Right lobe of liver (tissue), 6 donors: ENCODE measurements around the gene ARMH3. TPM values are rescaled to one million over a fixed set of nuclear protein-coding genes. Genes with fewer than 3 reads are reported as not detected.
A peak's percentile ranks its signal among the peaks of the same experiment; 100 is the strongest.

Experiments used
- ATAC-seq, 4 donors: fragments of 200-7000 bp; cut with Tn5 transposase; one replicate each; pipeline ENCODE4 v1.9.1; 2020; ENCODE audit warnings: mild to moderate bottlenecking in 4 of 4, moderate library complexity in 4 of 4
- DNase-seq, 3 donors: peaks; one replicate each; pipeline ENCODE4 v3.0.0-alpha.2; 2020
- H3K27ac ChIP-seq, 3 donors: fragments of 200-600 bp; one replicate each; pipeline ENCODE4 v1.8.0; 2022
- H3K27me3 ChIP-seq, 2 donors: fragments of 200-600 bp; one replicate each; pipeline ENCODE4 v1.8.0; 2022
- H3K36me3 ChIP-seq, 4 donors: fragments of 200-600 bp; sonication (generic) in 1 of 4; one replicate each; pipeline versions ENCODE4 v1.5.1 to v1.8.0; 2017 to 2022; ENCODE audit warnings: control low read depth in 1 of 4
- H3K4me1 ChIP-seq, 4 donors: fragments of 200-600 bp; sonication (generic) in 1 of 4; one replicate each; pipeline versions ENCODE4 v1.5.1 to v1.8.0; 2017 to 2022; ENCODE audit warnings: control low read depth in 1 of 4
- H3K4me3 ChIP-seq, 3 donors: fragments of 200-600 bp; one replicate each; pipeline ENCODE4 v1.8.0; 2022
- H3K9me3 ChIP-seq, 4 donors: fragments of 200-600 bp; sonication (generic) in 1 of 4; one replicate each; pipeline versions ENCODE4 v1.5.1 to v1.8.0; 2017 to 2022; ENCODE audit warnings: control low read depth in 1 of 4
- POLR2A ChIP-seq: fragments of 450-650 bp; IDR thresholded peaks from one replicate; pipeline ENCODE4 v1.6.1; 2017; ENCODE audit warnings: antibody characterized with exemption, mild to moderate bottlenecking
- WGBS: methylation state at CpG from one replicate; pipeline ENCODE4 v1.1.6; 2018; ENCODE audit warnings: low coverage, low lambda C conversion rate; ENCODE audit not compliant: insufficient coverage; ENCODE audit errors: missing lambda C conversion rate; 5-methylcytosine and 5-hydroxymethylcytosine counted together
- intact Hi-C, 2 donors: fragments of 100-400 bp; cut with DNase I; formaldehyde crosslinking; loops; one replicate each; pipeline versions ENCODE4 v1.11.2 to v1.14.1; 2022
- long read RNA-seq: library from polyadenylated mRNA; unstranded; transcript quantifications from one replicate; pipeline ENCODE4 v2.0.0, GENCODE V29; 2019
- total RNA-seq, 6 experiments: library from RNA; depleted of rRNA in 2 of 6; stranded (reverse); fragments of >200 nt in 2 of 6; fragmentation: NEBNext Ultra II Directional in 3 of 6; extraction: Animal tissue kit (Norgen Biotek cat#: 25700) in 3 of 6; gene quantifications; one replicate each; pipeline versions ENCODE4 v1.1.0 to v1.2.4, GENCODE V29; 2016 to 2023
- TF ChIP-seq, protein P1 (sequence below), 4 donors: fragments of 200-600 bp in 3 of 4; fragments of 450-650 bp in 1 of 4; IDR thresholded peaks; one replicate each; pipeline versions ENCODE4 v1.5.1 to v1.8.0; 2016 to 2022; ENCODE audit warnings: antibody characterized with exemption in 4 of 4, mild to moderate bottlenecking in 2 of 4
- donor health status: DM: no; HTN: yes; CAD: no.
- donor health status: DM: no; HTN: no; CAD: no.
- donor health status: DM: no; HTN: no; CAD: no.
- donor health status: DM: no; HTN: yes; CAD: no.
- donor health status: DM: no; HTN: yes; CAD: no.

ARMH3 gene, protein sequence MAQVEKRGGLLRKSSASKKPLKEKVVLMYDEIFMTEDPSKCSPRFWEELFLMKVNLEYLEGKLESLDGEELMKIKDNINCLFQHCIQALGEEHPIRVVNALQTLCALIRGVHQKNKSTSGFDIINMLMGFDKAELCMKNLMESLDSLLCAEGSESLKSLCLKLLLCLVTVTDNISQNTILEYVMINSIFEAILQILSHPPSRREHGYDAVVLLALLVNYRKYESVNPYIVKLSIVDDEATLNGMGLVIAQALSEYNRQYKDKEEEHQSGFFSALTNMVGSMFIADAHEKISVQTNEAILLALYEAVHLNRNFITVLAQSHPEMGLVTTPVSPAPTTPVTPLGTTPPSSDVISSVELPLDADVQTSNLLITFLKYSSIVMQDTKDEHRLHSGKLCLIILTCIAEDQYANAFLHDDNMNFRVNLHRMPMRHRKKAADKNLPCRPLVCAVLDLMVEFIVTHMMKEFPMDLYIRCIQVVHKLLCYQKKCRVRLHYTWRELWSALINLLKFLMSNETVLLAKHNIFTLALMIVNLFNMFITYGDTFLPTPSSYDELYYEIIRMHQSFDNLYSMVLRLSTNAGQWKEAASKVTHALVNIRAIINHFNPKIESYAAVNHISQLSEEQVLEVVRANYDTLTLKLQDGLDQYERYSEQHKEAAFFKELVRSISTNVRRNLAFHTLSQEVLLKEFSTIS
- 10 to 100 TPM in 4 of 6 experiments, 1 to 10 TPM in 2; 8.5 to 13.4 (median 11.6) TPM for total RNA-seq
- long read RNA-seq = 0 reads

DNA sequence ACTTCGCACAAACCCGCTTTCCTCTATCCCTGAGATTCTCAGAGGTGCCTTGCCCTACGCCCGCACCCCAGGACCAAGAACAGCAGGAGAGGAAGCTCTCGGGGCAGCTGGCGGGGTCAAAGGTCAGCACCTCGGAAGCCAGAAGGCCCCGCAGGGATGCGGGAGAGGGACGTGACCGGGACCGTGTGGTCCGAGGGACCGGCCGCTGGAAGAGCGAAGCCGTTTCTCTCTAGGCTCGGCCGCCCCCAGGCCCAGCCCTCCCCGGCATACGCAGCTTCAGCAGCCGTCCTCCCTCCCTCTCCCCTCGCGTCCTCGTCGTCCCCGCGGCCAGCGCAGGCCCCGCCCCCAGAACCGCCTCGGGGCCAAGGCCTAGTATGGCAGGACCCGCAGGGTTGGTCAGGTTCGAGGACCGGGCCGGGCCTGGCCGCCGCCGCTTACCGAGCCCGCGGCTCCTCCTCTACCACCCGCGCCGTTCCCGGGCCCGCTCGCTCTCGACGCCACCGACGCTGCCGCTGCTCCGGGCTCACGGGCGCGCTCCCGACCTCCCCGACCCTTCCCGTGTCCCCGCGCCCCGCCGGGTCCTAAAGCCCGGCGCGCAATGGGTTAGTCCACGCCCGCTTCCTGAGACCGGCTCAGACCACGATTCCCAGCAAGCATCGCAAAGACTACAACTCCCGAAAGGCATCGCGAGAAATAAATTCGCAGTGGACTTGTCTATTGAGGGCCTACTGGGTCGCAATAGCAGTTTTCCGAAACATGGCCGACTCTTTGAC, at the start of gene ARMH3:
ARMH3 (minus strand) TSS at position 527 of the 773 bp plus-strand sequence. CDS start 16,059 bp downstream, outside the sequence.
- H3K36me3 ChIP-seq = no peaks in the 10 kb centered on the region
- WGBS = under 1% methylated on average over 19 of the region's 79 CpGs
- no peaks in the 10 kb centered on the region for H3K9me3 ChIP-seq
- intact Hi-C loops = no loop called here
- H3K27ac ChIP-seq = peak within 1 kb of the TSS; percentile 83 to 96 (median 93)
- TF ChIP-seq POLR2A = peak; percentile 73
- TF ChIP-seq, protein P1, sequence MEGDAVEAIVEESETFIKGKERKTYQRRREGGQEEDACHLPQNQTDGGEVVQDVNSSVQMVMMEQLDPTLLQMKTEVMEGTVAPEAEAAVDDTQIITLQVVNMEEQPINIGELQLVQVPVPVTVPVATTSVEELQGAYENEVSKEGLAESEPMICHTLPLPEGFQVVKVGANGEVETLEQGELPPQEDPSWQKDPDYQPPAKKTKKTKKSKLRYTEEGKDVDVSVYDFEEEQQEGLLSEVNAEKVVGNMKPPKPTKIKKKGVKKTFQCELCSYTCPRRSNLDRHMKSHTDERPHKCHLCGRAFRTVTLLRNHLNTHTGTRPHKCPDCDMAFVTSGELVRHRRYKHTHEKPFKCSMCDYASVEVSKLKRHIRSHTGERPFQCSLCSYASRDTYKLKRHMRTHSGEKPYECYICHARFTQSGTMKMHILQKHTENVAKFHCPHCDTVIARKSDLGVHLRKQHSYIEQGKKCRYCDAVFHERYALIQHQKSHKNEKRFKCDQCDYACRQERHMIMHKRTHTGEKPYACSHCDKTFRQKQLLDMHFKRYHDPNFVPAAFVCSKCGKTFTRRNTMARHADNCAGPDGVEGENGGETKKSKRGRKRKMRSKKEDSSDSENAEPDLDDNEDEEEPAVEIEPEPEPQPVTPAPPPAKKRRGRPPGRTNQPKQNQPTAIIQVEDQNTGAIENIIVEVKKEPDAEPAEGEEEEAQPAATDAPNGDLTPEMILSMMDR (IDR thresholded peaks at IDR 0.05) = peak in 1 of 4 donors; percentile 11
- no peaks in the 10 kb centered on the region for H3K27me3 ChIP-seq
- ATAC-seq = peak; percentile 93 to 98 (median 96)
- H3K4me1 ChIP-seq = peaks cover 0 to 16% (median 0%) of the 10 kb centered on the region in 4 donors
- DNase-seq = peak; percentile 90 to 97 (median 95)
- H3K4me3 ChIP-seq = peak within 1 kb of the TSS; percentile 76 to 94 (median 89)

GRCh38 chr10:102102421-102102820, 46.4 kb upstream of the ARMH3 start:
- intact Hi-C loops = no loop called here
- H3K27me3 ChIP-seq = no peaks in the 10 kb centered on the region
- no peak overlapping the region for H3K27ac ChIP-seq
- H3K4me1 ChIP-seq = no peaks in the 10 kb centered on the region
- H3K36me3 ChIP-seq = no peaks in the 10 kb centered on the region
- DNase-seq = no peak
- WGBS = no CpG with 5 or more reads among the region's 1 CpG
- TF ChIP-seq, protein P1 (IDR thresholded peaks at IDR 0.05) = no peak
- TF ChIP-seq POLR2A = no peak
- no peak for ATAC-seq
- no peak overlapping the region for H3K4me3 ChIP-seq
- H3K9me3 ChIP-seq = no peaks in the 10 kb centered on the region

DNA sequence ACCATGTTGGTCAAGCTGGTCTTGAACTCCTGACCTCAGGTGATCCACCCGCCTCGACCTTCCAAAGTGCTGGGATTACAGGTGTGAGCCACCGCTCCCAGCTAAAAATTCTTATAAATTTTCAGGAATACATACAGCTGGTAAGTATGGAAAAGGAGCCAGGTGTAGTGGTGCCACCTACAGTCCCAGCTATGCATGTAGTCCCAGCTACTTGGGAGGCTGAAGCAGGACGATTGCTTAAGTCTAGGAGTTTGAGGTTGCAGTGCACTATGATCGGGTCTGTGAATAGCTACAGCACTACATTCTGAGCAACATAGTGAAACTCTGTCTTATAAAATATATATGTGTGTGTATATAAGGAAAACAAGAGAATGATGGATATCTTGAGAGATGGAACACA, 45.2 kb upstream of the ARMH3 start:
- no peaks in the 10 kb centered on the region for H3K9me3 ChIP-seq
- TF ChIP-seq, protein P1 (IDR thresholded peaks at IDR 0.05) = no peak
- TF ChIP-seq POLR2A = no peak
- H3K27me3 ChIP-seq = no peaks in the 10 kb centered on the region
- no peaks in the 10 kb centered on the region for H3K4me1 ChIP-seq
- intact Hi-C loops = no loop called here
- H3K36me3 ChIP-seq = no peaks in the 10 kb centered on the region
- ATAC-seq (peak in 1 of 4 donors; percentile 34), DNase-seq (no peak)
- H3K27ac ChIP-seq = no peak overlapping the region
- H3K4me3 ChIP-seq = no peak overlapping the region
- 82% methylated on average over 5 of the region's 5 CpGs for WGBS

DNA sequence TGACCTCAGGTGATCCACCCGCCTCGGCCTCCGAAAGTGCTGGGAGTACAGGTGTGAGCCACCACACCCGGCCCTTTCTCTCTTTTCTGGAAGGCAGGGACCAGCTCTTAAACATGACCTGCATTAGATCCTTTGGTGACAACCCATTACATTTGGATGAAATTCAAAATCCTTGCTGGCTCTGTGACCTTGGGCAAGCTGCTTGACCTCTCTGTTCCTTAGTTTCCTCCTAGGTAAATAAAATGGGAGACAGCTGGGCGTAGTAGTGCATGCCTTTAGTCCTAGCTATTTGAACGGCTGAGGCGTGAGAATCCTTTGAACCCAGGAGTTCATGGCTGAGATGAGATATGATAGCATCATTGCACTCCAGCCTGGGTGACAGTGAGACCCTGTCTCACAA, 40.5 kb upstream of the ARMH3 start:
- ATAC-seq = no peak
- 98% methylated on average over 6 of the region's 7 CpGs for WGBS

More for the DNA sequence above, 40.5 kb upstream of the ARMH3 start:
- H3K9me3 ChIP-seq = no peaks in the 10 kb centered on the region
- no peak overlapping the region for H3K4me3 ChIP-seq
- TF ChIP-seq, protein P1 (IDR thresholded peaks at IDR 0.05) = no peak
- TF ChIP-seq POLR2A = no peak
- no peak for DNase-seq
- H3K27ac ChIP-seq = no peak overlapping the region
- no peaks in the 10 kb centered on the region for H3K27me3 ChIP-seq
- H3K4me1 ChIP-seq = no peaks in the 10 kb centered on the region
- intact Hi-C loops = no loop called here
- no peaks in the 10 kb centered on the region for H3K36me3 ChIP-seq
